Measurements from ENCODE around the gene MRPS34.

MRPS34 gene

DNA sequence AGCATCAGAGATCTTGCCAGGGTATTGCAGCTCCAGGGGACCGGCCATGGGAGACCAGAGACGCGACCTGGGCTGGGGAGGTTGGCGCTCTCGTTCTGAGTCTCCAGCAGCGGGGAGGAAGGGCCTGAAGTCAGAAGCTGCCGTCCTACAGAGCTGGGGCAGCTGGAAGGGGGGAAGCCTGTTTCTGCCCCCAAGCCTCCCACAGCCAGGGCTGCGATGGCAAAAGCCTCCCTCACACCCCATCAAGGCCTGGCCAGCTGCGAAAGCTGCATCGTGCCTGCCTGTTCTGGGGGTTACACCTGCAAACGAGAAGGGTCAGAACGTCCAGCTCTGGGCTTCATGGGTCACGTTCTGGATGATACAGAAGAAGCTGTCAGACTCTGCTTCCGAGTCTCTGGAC is 40.9 kb downstream of the MRPS34 start:
- no peak overlapping the region for H3K4me3 ChIP-seq (ENCODE audit: low read length)
- no peak for TF ChIP-seq ZNF274 (IDR thresholded peaks at IDR 0.05; ENCODE audit: low read depth, low read length)

- H3K4me3 ChIP-seq (ENCODE audit: low read length), result no peak overlapping the region
- no peak for TF ChIP-seq ZNF274 (IDR thresholded peaks at IDR 0.05; ENCODE audit: low read depth, low read length)
These were observed 41.3 kb downstream of the MRPS34 start for GRCh38 chr16:1731603-1732002.

GRCh38 chr16:1731073-1731472 is 41.9 kb downstream of the MRPS34 start:
- no peak for TF ChIP-seq ZNF274 (IDR thresholded peaks at IDR 0.05; ENCODE audit: low read depth, low read length)
- H3K4me3 ChIP-seq (ENCODE audit: low read length), result no peak overlapping the region

- H3K4me3 ChIP-seq (ENCODE audit: low read length), result no peak overlapping the region
- TF ChIP-seq ZNF274 (IDR thresholded peaks at IDR 0.05; ENCODE audit: low read depth, low read length), result no peak
These were observed 43.5 kb downstream of the MRPS34 start for GRCh38 chr16:1729445-1729844.

DNA sequence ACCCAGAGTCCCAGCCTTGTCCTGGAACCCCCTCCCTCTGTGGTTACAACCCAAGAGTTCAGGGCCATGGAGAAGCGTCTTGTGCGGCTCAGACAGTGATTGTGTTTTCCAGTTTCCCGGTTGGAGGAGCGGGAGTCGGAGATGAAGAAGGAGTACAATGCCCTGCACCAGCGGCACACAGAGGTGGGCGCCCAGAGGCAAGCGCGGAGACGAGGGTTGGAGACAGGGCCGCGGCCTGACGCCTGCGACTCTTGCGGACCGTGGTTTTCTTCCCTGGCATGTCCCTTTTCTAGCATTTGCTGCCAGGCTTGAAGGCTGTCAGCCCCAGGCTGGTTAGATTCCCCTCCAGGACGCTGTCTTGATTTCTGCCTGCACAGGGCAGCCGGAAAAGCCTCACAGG is 43.9 kb downstream of the MRPS34 start:
- H3K4me3 ChIP-seq (ENCODE audit: low read length), result no peak overlapping the region
- TF ChIP-seq ZNF274 (IDR thresholded peaks at IDR 0.05; ENCODE audit: low read depth, low read length), result no peak

- no peak overlapping the region for H3K4me3 ChIP-seq (ENCODE audit: low read length)
- TF ChIP-seq ZNF274 (IDR thresholded peaks at IDR 0.05; ENCODE audit: low read depth, low read length), result no peak
These were observed 45.0 kb downstream of the MRPS34 start for GRCh38 chr16:1727651-1728624.

DNA sequence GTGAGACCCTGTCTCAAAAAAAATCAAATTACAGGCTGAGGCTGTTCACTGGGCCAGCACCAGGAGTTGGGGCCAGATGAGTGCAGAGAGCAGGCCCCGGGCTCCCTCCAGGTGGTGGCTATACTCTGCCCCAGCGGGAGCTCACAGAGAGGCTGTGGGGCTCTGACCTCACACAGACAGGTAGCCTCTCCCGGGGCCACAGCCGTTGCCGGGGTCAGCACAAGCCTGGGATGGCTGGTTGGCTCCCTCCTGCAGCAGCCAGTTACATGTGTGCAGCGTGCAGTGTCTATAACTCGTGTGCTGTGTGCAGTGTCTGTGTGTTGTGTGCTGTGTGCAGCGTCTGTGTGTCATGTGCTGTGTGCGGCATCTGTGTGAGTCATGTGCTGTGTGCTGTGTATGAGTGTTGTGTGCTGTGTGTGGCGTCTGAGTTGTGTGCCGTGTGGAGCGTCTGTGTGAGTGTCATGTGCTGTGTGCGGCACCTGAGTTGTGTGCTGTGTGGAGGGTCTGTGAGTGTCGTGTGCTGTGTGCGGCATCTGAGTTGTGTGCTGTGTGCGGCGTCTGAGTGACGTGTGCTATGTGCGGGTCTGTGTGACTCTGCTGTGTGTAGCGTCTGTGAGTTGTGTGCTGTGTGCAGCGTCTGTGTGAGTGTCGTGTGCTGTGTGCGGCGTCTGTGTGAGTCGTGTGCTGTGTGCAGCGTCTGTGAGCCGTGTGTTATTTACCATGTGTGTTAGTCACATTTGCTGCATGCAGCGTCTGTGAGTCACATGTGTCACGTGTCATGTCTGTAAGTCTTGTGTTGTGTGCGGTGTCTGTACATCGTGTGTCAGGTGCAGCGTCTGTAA is 46.1 kb downstream of the MRPS34 start:
- no peak for TF ChIP-seq ZNF274 (IDR thresholded peaks at IDR 0.05; ENCODE audit: low read depth, low read length)

GRCh38 chr16:1724491-1724890 is 48.4 kb downstream of the MRPS34 start:
- H3K4me3 ChIP-seq (ENCODE audit: low read length), result no peak overlapping the region

More for the DNA sequence above, 46.1 kb downstream of the MRPS34 start:
- H3K4me3 ChIP-seq (ENCODE audit: low read length), result no peak overlapping the region

GRCh38 chr16:1723450-1724147 is 49.3 kb downstream of the MRPS34 start:
- no peak overlapping the region for H3K4me3 ChIP-seq (ENCODE audit: low read length)
- TF ChIP-seq ZNF274 (IDR thresholded peaks at IDR 0.05; ENCODE audit: low read depth, low read length), result no peak

More at GRCh38 chr16:1724491-1724890, 48.4 kb downstream of the MRPS34 start:
- no peak for TF ChIP-seq ZNF274 (IDR thresholded peaks at IDR 0.05; ENCODE audit: low read depth, low read length)
